ENCODE measurements around the gene SDK1.

- no peak for TF ChIP-seq CTCF (IDR thresholded peaks at IDR 0.05; ENCODE audit: low read depth, low read length)
- TF ChIP-seq MYC (IDR thresholded peaks at IDR 0.05; ENCODE audit: low read depth, low read length), result no peak
- TF ChIP-seq MAX (IDR thresholded peaks at IDR 0.05; ENCODE audit: low read depth, low read length), result no peak
Measured at GRCh38 chr7:3806516-3806915, 505.5 kb downstream of the SDK1 start.

Measured in NB4 (cell line).